GM20431 (cell line): ENCODE results near the gene ZCCHC7.

ENCODE experiments used
- in situ Hi-C: fragments of 300-500 bp; cut with MseI, MboI; formaldehyde crosslinking; loops from one replicate; pipeline ENCODE4 v1.15.0; 2020; ENCODE audit warnings: low sequenced_read_pairs; ENCODE audit not compliant: unreplicated experiment

ZCCHC7 gene

GRCh38 chr9:37242089-37242488, 121.7 kb downstream of the ZCCHC7 start:
- in situ Hi-C loops, result no loop called here

- in situ Hi-C loops, result no loop called here
Measured at GRCh38 chr9:37243588-37244345, 123.4 kb downstream of the ZCCHC7 start.

- in situ Hi-C loops, result no loop called here
Measured at GRCh38 chr9:37246826-37247225, 126.5 kb downstream of the ZCCHC7 start.

- in situ Hi-C loops, result no loop called here
Measured at GRCh38 chr9:37248651-37249163, 128.3 kb downstream of the ZCCHC7 start.

GRCh38 chr9:37251452-37251851, 131.1 kb downstream of the ZCCHC7 start:
- in situ Hi-C loops, result no loop called here

- in situ Hi-C loops, result no loop called here
Measured at GRCh38 chr9:37253377-37253937, 133.1 kb downstream of the ZCCHC7 start.

GRCh38 chr9:37255187-37255586, 134.8 kb downstream of the ZCCHC7 start:
- in situ Hi-C loops, result no loop called here

- in situ Hi-C loops, result no loop called here
Measured at GRCh38 chr9:37255944-37256862, 135.8 kb downstream of the ZCCHC7 start.

- in situ Hi-C loops, result no loop called here
Measured at GRCh38 chr9:37259951-37260350, 139.6 kb downstream of the ZCCHC7 start.

- in situ Hi-C loops, result no loop called here
Measured at GRCh38 chr9:37262410-37262809, 142.0 kb downstream of the ZCCHC7 start.

- in situ Hi-C loops, result no loop called here
Measured at GRCh38 chr9:37264539-37264938, 144.2 kb downstream of the ZCCHC7 start.

- in situ Hi-C loops, result no loop called here
Measured at GRCh38 chr9:37266630-37267029, 146.3 kb downstream of the ZCCHC7 start.

GRCh38 chr9:37269221-37269620, 148.8 kb downstream of the ZCCHC7 start:
- in situ Hi-C loops, result no loop called here

GRCh38 chr9:37271679-37272078, 151.3 kb downstream of the ZCCHC7 start:
- in situ Hi-C loops, result no loop called here

- in situ Hi-C loops, result no loop called here
Measured at GRCh38 chr9:37273595-37273994, 153.2 kb downstream of the ZCCHC7 start.

GRCh38 chr9:37281541-37281940, 161.2 kb downstream of the ZCCHC7 start:
- in situ Hi-C loops, result no loop called here

GRCh38 chr9:37283730-37284325, 163.5 kb downstream of the ZCCHC7 start:
- in situ Hi-C loops, result no loop called here

- in situ Hi-C loops, result no loop called here
Measured at GRCh38 chr9:37284636-37285035, 164.3 kb downstream of the ZCCHC7 start.

GRCh38 chr9:37286530-37287175, 166.3 kb downstream of the ZCCHC7 start:
- in situ Hi-C loops, result no loop called here

GRCh38 chr9:37287317-37287716, 166.9 kb downstream of the ZCCHC7 start:
- in situ Hi-C loops, result no loop called here
